CD14-positive monocyte (primary cell): ENCODE data around the gene SCAI. TPM values are rescaled to one million over a fixed set of nuclear protein-coding genes. Genes with fewer than 3 reads are reported as not detected.

Source experiments
- DNase-seq, 3 donors: peaks; one replicate each; pipeline ENCODE4 v3.0.0-alpha.2; 2011 to 2022
- H2AFZ ChIP-seq: 2 replicates; pipeline ENCODE4 v1.6.0; 2012; ENCODE audit warnings: mild to moderate bottlenecking, low read depth, low read length, inconsistent platforms; ENCODE audit not compliant: insufficient read depth, poor library complexity, severe bottlenecking
- H3K27ac ChIP-seq, 2 donors: 1 replicate in 1 of 2; 2 replicates in 1 of 2; pipeline ENCODE4 v1.5.1; 2012 to 2013; ENCODE audit warnings: low read length in 2 of 2, control low read depth in 1 of 2, inconsistent platforms in 1 of 2, low read depth in 1 of 2, mild to moderate bottlenecking in 1 of 2
- H3K27me3 ChIP-seq, 2 donors: one replicate each; pipeline versions ENCODE4 v1.6.0 to v1.6.1; 2011 to 2013; ENCODE audit warnings: low read length in 2 of 2; ENCODE audit not compliant: control insufficient read depth in 2 of 2, insufficient read depth in 2 of 2
- H3K36me3 ChIP-seq, 2 donors: replicated peaks in 1 of 2; 1 replicate in 1 of 2; 2 replicates in 1 of 2; pipeline versions ENCODE4 v1.5.1 to v1.6.1; 2012 to 2013; ENCODE audit warnings: low read length in 2 of 2, control low read depth in 1 of 2, inconsistent platforms in 1 of 2, mild to moderate bottlenecking in 1 of 2; ENCODE audit not compliant: insufficient read depth in 2 of 2, control insufficient read depth in 1 of 2
- H3K4me1 ChIP-seq, 2 donors: 1 replicate in 1 of 2; 2 replicates in 1 of 2; pipeline versions ENCODE4 v1.5.1 to v1.6.1; 2012 to 2013; ENCODE audit warnings: low read length in 2 of 2, control low read depth in 1 of 2, inconsistent platforms in 1 of 2, mild to moderate bottlenecking in 1 of 2, moderate library complexity in 1 of 2; ENCODE audit not compliant: insufficient read depth in 2 of 2, control insufficient read depth in 1 of 2
- H3K4me2 ChIP-seq: replicated peaks from 2 replicates; pipeline ENCODE3; 2012; ENCODE audit warnings: low read length, moderate library complexity, mild to moderate bottlenecking; ENCODE audit not compliant: poor library complexity, severe bottlenecking; ENCODE audit errors: extremely low read depth
- H3K4me3 ChIP-seq, 3 experiments: fragments of 200-600 bp in 1 of 3; sonication (generic) in 1 of 3; replicated peaks in 1 of 3; 1 replicate in 2 of 3; 2 replicates in 1 of 3; pipeline ENCODE4 v1.5.1; 2011 to 2013; ENCODE audit warnings: low read length in 3 of 3, mild to moderate bottlenecking in 3 of 3, control low read depth in 2 of 3, low read depth in 2 of 3, inconsistent platforms in 1 of 3, moderate library complexity in 1 of 3
- H3K79me2 ChIP-seq: 2 replicates; pipeline ENCODE4 v1.6.0; 2012; ENCODE audit warnings: mild to moderate bottlenecking, control low read depth, inconsistent platforms, low read length, moderate library complexity; ENCODE audit not compliant: insufficient read depth
- H3K9ac ChIP-seq: 2 replicates; pipeline ENCODE4 v1.6.0; 2017; ENCODE audit warnings: low read length, mild to moderate bottlenecking; ENCODE audit not compliant: insufficient read depth, poor library complexity, severe bottlenecking
- H3K9me3 ChIP-seq, 2 donors: replicated peaks in 1 of 2; 1 replicate in 1 of 2; 2 replicates in 1 of 2; pipeline versions ENCODE4 v1.5.1 to v1.6.1; 2012 to 2013; ENCODE audit warnings: low read length in 2 of 2, control low read depth in 1 of 2; ENCODE audit not compliant: control insufficient read depth in 1 of 2, insufficient read depth in 1 of 2
- H4K20me1 ChIP-seq: 2 replicates; pipeline ENCODE4 v1.6.0; 2012; ENCODE audit warnings: mild to moderate bottlenecking, low read length, control low read depth, moderate library complexity; ENCODE audit not compliant: insufficient read depth
- H3K27ac Mint-ChIP-seq, 7 donors: one replicate each; pipeline ENCODE4 v1.8.0; 2020; ENCODE audit warnings: mild to moderate bottlenecking in 7 of 7, mixed read lengths in 7 of 7, moderate library complexity in 6 of 7, inconsistent platforms in 2 of 7
- H3K27me3 Mint-ChIP-seq, 3 donors: one replicate each; pipeline ENCODE4 v1.8.0; 2021 to 2022; ENCODE audit warnings: low read depth in 3 of 3, mild to moderate bottlenecking in 3 of 3, mixed read lengths in 3 of 3, moderate library complexity in 3 of 3, inconsistent platforms in 1 of 3
- H3K36me3 Mint-ChIP-seq, 2 donors: one replicate each; pipeline ENCODE4 v1.8.0; 2020; ENCODE audit warnings: mixed read lengths in 2 of 2, inconsistent platforms in 1 of 2, mild to moderate bottlenecking in 1 of 2
- H3K4me1 Mint-ChIP-seq: one replicate; pipeline ENCODE4 v1.8.0; 2020; ENCODE audit warnings: mild to moderate bottlenecking, mixed read lengths
- H3K4me3 Mint-ChIP-seq, 2 donors: one replicate each; pipeline ENCODE4 v1.8.0; 2020; ENCODE audit warnings: mild to moderate bottlenecking in 2 of 2, mixed read lengths in 2 of 2, moderate library complexity in 1 of 2
- H3K9me3 Mint-ChIP-seq, 7 donors: one replicate each; pipeline ENCODE4 v1.8.0; 2020 to 2022; ENCODE audit warnings: mixed read lengths in 7 of 7, mild to moderate bottlenecking in 6 of 7, moderate library complexity in 6 of 7, inconsistent platforms in 2 of 7
- WGBS: methylation state at CpG from one replicate; pipeline ENCODE4 v1.1.5; 2013; ENCODE audit warnings: missing lambda C conversion rate; ENCODE audit not compliant: insufficient coverage; 5-methylcytosine and 5-hydroxymethylcytosine counted together
- intact Hi-C, 2 donors: fragments of 100-400 bp; cut with micrococcal nuclease; formaldehyde crosslinking; loops; one replicate each; pipeline versions ENCODE4 v1.15.0 to v1.15.1; 2023
- polyA plus RNA-seq, 3 donors: library from polyadenylated mRNA; depleted of rRNA in 1 of 3; unstranded in 2 of 3; stranded (reverse) in 1 of 3; fragments of 300-500 nt in 2 of 3; fragments of >200 nt in 1 of 3; fragmentation: Illumina TruSeq in 2 of 3; gene quantifications; 1 replicate in 2 of 3; 2 replicates in 1 of 3; pipeline ENCODE4 v1.2.3, GENCODE V29; 2012 to 2021
- TF ChIP-seq, protein P1 (sequence below): fragments of 200-600 bp; IDR thresholded peaks from one replicate; pipeline ENCODE4 v1.8.0; 2022; ENCODE audit warnings: antibody characterized with exemption, mild to moderate bottlenecking

SCAI gene
- polyA plus RNA-seq, 3 donors: 0.76 to 1.4 (median 0.84) TPM

GRCh38 chr9:124946167-124946566, 197.2 kb downstream of the SCAI start:
- intact Hi-C loops: loop anchor here in 1 of 2 donors (10.0 kb wide), 1 partner anchor 171 kb away; the partner anchor contains the start of genes NR6A1 and OLFML2A
- H3K4me3 ChIP-seq: no peak overlapping the region
- H3K4me2 ChIP-seq: no peak overlapping the region
- no peaks in the 10 kb centered on the region for H3K9me3 Mint-ChIP-seq
- H3K4me3 Mint-ChIP-seq: no peak overlapping the region
- no peak overlapping the region for H3K27ac Mint-ChIP-seq
- no CpG with 5 or more reads among the region's 1 CpG for WGBS
- no peak overlapping the region for H3K27ac ChIP-seq
- no peaks in the 10 kb centered on the region for H3K27me3 ChIP-seq
- TF ChIP-seq, protein P1, sequence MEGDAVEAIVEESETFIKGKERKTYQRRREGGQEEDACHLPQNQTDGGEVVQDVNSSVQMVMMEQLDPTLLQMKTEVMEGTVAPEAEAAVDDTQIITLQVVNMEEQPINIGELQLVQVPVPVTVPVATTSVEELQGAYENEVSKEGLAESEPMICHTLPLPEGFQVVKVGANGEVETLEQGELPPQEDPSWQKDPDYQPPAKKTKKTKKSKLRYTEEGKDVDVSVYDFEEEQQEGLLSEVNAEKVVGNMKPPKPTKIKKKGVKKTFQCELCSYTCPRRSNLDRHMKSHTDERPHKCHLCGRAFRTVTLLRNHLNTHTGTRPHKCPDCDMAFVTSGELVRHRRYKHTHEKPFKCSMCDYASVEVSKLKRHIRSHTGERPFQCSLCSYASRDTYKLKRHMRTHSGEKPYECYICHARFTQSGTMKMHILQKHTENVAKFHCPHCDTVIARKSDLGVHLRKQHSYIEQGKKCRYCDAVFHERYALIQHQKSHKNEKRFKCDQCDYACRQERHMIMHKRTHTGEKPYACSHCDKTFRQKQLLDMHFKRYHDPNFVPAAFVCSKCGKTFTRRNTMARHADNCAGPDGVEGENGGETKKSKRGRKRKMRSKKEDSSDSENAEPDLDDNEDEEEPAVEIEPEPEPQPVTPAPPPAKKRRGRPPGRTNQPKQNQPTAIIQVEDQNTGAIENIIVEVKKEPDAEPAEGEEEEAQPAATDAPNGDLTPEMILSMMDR: no peak
- H4K20me1 ChIP-seq: no peaks in the 10 kb centered on the region
- H3K4me1 Mint-ChIP-seq: peaks cover 25% of the 10 kb centered on the region
- H3K36me3 ChIP-seq: no peaks in the 10 kb centered on the region
- H3K4me1 ChIP-seq: peaks cover 9 to 12% of the 10 kb centered on the region in 2 donors
- H3K36me3 Mint-ChIP-seq: no peaks in the 10 kb centered on the region
- H3K9ac ChIP-seq: no peak overlapping the region
- DNase-seq: no peak
- H2AFZ ChIP-seq: no peak overlapping the region
- H3K79me2 ChIP-seq: peaks cover 15% of the 10 kb centered on the region
- H3K9me3 ChIP-seq: no peaks in the 10 kb centered on the region
- no peaks in the 10 kb centered on the region for H3K27me3 Mint-ChIP-seq

GRCh38 chr9:124941679-124942561, 201.4 kb downstream of the SCAI start:
- Histone ChIP-seq H2AFZ (peak overlapping the region; percentile 94), H4K20me1 (no peaks in the 10 kb centered on the region), H3K4me1 (peaks cover 14 to 16% of the 10 kb centered on the region in 2 donors), H3K79me2 (peaks cover 38% of the 10 kb centered on the region), H3K27ac (peak overlapping the region; percentile 90 to 99), H3K36me3 (peaks cover 2 to 20% of the 10 kb centered on the region in 2 donors), H3K27me3 (no peaks in the 10 kb centered on the region), H3K4me3 (peak overlapping the region; percentile 86 to 94 (median 88)), H3K9me3 (no peaks in the 10 kb centered on the region), H3K9ac (peak overlapping the region; percentile 96), H3K4me2 (peak overlapping the region; percentile 90)
- Mint-ChIP-seq H3K27ac (peak overlapping the region; percentile 95 to 99 (median 99)), H3K4me1 (peaks cover 28% of the 10 kb centered on the region), H3K36me3 (peaks cover 3 to 13% of the 10 kb centered on the region in 2 donors), H3K4me3 (peak overlapping the region; percentile 94 to 99), H3K9me3 (no peaks in the 10 kb centered on the region), H3K27me3 (no peaks in the 10 kb centered on the region)
- 16% methylated on average over 22 of the region's 31 CpGs for WGBS
- DNase-seq: peak; percentile 42 to 48 (median 45)
- TF ChIP-seq, protein P1: no peak
- intact Hi-C loops: loop anchor here (2.0 to 10.0 kb wide), 5 partner anchors 80 to 201 kb away; partner anchors contain the start of genes ARPC5L (in 2 of the 2), NR6A1 (in 2 of the 2), RPL35 (in 2 of the 2) and SCAI (in 2 of the 2)
